NCI-H524 treated with DMSO at 0.1 percent for 48 hours (cell line): ENCODE data around the gene MED26.

Experiments
- DNase-seq: peaks from one replicate; lab custom pipeline; 2025; lab: John Stamatoyannopoulos, UW

Gene MED26

DNA sequence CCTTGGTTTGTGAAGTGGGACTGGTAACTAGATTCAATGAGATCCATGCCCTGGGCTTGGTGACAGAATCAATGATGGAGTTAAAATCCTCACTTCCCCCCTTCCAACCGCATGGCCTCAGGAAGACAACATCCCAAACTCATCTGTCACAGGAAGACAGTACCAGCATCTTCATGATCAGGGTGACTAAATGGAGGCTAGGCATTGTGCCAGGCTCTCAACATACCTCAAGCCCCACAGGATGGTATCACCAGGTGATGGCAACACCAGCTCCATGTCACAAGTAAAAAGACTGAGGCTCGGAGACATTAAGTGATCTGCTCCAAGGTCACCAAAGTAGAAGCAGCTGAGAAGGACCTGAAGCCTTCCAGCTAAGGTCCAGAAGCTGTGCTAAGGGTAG is 14.2 kb downstream of the MED26 start:
- DNase-seq: no peak

DNA sequence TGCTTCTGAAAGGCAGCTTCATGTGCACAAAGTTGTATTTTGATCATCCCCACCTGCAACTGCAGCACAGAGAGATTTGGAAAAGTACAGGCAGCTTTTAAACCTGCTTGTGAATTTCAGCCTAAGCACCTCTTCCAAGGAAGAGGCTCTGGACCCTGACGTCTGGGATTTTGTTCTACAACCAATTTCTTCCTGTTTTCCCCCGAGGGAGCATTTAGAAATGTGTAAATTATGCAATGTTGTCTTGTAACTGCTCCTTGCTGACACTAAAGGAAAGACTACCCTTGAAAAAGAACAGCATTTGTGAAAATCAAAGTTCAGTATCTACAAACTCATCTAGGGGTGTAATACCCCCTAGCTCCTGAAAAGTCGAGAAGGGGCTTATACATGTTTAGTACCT is 15.4 kb downstream of the MED26 start:
- DNase-seq: no peak

DNA sequence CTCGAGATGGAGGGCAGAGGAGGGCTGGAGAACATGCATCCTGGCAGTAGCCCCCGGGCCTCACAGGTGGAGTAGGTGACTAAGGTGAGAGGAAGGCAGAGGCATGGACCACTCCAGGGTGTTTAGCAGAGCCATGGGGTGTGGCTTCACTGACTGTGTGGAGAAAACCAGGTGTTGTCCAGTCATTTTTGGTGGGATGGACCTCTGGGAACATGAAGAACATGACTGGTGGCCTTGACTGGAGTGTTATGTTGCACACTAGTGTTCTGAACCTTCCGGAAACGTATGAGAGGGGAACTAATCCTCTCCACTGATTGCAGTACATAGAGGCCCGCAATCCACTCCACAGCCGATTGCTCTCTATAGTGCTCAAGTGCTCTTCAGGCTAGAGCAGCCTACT is 16.9 kb downstream of the MED26 start:
- no peak for DNase-seq

DNA sequence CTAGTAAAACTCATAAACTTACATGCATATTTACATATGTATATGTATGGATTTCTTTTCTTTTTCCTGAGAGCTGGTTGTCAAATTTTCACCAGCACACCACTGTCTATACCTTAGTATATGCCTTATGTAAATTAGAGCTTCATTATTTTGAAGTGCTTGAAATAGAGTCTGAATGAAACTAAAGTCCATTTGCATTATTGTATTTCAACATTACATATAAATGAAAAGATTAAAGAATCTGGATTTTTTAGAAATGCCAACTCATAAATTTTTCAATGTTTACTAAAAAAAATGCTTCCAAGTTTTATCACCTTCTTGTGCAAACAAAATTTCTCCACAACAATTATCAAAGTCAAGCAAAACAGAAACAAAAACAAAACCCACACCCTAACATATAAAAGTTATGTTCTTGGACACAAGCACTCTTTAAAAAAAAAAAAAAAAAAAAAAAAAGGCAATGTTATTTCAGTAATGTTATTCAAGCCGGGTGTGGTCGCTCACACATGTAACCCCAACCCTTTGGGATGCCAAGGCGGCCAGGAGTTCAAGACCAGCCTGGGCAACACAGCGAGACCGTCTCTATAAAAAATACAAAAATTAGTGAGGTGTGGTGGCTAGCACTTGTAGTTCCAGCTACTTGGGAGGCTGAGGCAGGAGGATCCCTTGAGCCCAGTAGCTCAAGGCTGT is 18.3 kb downstream of the MED26 start:
- no peak for DNase-seq

DNA sequence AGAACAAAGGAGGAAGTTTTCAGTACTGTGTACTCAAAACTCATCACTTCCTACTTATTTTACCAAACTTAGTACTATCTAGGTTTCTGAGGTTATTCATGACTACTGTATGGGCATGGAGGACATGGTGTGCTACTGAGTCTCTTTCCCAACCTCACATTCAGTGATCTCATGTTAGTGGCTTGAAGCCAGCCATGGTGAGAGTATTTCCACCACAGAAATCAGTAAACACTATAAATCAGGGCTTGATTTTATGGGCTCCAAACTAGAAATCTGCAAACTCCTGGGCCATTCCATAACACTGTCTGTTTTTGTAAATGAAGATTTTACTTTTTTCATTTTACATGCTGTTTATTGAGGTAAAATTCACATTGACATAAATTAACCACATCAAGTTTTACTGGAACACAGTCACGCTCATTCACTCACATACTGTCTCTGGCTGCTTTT is 19.7 kb downstream of the MED26 start:
- DNase-seq: no peak

DNA sequence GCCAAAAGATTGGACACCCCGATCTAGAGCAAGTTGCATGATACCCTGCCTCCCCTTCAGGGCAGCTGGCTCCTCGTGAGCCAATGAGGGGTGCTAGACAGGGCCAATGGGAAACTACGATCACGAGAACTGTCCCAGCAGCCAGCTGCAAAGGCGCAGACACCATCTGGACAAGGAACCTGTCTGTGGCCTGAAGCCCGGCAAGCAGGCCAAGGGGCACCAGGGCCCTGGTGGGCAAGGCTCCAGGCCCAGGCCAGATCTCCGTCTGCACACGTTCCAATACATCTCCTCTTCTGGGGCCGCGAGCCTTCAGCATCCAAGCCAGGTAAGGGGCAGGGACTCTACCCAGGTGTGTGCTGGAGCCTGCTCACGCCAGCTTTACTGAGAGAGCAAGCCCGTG is 20.2 kb downstream of the MED26 start:
- DNase-seq: no peak

DNA sequence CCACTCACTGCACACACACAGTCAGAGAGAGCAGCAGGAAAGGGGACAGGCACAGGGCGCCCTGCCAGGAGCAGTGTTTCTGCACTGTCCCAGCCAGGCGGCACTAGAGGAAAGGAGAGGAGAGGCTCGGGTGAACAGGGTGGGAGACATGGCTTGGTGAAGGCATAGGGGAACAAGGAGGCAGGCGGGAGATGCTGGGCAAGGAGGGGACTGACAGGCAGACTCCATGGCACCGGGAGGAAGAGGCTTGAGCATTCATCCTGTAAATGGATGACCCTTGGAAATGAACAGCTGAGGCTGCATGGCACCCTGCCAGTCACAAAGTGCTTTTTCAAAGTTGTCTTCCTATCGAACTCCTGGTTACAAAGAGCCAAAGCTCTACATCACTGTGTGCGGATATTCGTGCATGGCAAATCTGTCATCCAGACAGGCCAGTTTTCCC is 22.4 kb downstream of the MED26 start:
- DNase-seq: no peak

DNA sequence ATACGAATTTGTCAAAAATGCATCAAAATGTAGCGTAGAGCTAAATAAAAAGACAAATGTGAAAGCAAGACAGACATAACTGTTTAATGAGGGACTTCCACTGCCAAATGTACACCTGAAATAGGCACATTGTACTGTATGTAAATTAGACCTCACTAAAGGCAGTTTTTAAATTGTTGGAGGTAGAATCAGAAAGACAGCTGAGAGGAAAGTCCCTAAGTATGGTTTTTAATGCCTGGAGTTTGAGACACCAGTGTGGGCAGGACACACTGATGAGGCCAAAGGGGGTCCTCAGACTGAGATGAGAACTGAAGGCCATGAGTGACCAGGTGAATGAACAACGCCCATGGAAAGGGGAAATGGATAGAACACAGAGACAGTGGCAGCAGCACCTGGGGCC is 22.9 kb downstream of the MED26 start:
- no peak for DNase-seq

DNA sequence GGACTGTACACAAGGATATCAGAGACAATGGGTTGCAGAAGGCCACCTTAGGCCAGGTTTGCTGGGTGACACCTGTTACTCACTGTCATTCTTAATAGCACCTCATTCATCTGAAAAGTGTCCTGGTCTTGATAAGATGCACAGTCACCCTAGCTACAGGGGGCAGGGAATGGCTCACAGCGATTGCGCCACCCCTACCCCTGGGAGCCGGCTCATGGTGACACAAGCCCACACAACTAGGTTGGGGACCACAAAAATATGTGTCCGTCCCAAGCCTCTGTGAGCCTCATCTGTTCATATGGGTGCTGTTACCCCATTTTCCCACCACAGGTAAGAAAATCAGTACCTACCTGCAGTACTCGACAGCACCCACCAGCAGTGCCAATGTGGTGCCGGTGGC is 23.4 kb downstream of the MED26 start:
- DNase-seq: no peak

DNA sequence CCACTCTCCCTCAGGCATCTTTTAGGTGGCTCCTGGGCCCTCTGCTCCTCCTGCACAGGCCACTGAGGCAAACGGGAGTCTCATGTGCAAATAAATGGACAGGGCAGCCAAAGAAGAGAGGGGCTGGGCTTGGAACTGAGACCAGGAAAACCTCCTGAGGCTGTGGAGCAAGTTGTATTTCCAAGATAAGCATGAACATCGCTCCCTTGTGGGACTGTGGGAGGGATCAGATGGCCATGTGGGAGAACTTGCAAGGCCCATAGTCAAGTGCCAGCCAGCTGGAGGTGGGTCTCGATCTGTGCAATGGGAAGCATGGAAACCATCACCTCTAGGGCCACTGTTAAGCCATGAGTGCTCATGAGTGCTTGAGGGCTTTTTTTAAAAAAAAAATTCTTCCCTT is 24.9 kb downstream of the MED26 start:
- no peak for DNase-seq

DNA sequence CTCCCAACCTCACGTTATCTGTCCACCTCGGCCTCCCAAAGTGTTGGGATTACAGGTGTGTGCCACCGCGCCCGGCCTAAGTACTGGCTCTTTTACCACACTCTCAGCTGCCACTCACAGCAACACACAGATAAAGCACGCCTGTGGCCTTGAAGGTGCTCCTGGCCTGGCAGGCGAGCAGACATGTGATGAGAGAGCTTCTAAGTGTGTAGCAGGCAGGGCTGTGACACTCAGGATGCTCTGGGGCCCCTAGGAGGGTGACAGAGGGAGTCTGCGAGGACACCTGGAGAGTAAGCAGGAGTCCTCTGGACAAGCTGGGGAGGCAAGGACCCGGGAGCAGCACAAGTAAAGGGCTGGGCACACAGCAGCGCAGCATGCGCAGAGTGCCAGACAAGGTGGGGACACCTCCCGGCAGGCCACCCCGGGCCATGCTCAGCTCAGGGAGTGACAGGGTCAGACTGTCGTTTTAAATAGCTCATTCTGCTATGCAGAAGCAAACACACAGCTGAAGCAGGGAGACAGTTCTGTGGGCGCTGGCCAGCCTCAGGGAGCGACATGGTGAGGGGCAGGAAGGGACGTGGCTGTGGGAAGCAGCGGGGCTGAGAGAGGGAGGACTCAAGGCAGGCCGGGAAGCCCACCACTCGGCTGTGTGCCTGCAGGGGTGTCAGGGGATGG is 26.5 kb downstream of the MED26 start:
- no peak for DNase-seq

DNA sequence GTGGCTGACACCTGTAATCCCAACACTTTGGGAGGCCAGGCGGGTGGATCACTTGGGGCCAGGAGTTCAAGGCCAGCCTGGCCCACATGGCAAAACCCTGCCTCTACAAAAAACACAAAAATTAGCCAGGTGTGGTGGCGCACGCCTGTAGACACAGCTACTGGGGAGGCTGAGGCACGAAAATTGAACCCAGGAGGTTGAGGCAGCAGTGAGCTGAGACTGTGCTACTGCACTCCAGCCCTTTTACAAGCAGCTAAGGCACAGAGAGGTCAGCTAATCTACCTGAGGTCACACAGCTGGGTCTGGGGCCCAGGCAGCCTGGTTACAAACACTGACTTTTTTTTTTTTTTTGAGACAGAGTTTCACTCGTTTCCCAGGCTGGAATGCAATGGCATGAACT is 27.2 kb downstream of the MED26 start:
- no peak for DNase-seq

DNA sequence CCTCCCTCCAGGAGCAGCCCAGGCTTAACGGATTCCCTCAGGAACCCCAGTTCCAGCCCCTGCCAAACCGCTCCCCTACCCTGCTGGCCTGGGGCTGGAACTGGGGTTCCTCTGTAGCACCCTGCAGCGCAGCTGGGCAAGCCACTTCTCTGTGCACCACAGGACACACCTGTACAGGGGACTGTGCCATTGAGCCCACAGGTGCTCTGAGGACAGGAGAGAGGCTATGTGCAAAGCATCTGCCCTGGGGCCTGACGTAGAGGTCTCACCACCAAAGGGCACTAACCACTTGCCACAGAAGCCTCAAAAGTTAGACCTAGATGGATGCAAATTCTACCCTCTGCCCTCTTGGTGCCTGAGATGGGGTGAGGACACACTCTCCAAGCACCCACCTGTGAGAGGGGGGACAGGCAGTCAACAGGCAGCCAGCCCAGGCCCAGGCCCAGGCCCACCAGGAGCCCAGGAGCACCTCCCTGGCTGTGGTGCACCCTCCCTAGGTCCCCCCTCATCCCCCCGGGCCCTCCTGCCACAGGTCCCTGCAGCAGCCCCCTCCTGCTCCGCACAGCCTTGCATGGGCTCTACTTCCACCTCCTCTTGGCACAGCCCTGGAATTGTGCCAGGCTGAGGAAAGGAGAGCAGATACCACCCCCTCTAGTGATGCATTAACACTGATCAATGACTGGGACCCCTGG is 28.2 kb downstream of the MED26 start:
- DNase-seq: no peak

DNA sequence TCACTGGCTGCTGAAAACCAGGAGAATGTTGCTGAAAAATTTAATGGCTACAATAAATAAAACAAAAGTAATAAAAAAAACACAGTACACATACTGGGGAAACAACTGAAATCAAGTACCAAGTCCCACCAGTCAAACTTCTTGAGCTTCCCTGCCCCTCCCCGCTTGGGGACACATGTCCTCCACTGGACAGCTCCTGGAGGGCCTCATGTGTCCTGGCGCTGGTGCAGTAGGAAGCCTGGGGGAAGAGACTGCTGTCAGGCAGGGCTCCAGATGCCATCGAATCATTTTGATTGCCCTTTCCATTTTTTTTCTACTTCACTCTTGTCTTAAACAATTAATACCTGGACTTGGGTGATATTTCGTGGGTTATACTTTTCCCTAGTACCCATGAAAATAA is 29.2 kb downstream of the MED26 start:
- no peak for DNase-seq

DNA sequence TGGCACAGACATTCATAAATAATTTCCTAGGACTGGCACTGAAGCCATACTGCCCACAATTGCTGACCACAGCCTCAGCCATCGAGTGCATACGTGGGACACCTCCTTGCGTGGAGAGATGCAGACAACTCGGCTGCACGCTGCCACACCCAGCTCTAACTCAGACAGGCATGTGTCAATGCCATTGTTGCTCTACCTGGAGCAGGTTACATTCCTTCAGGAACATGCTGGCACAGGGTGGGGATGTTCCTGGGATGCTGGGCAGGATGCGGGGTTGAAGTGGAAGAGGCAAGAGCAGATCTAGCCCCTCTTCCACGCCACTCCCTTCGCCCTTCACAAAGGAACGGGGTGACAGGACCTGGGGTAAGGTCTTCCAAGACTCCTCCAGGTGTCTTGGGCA is 31.6 kb downstream of the MED26 start:
- no peak for DNase-seq

DNA sequence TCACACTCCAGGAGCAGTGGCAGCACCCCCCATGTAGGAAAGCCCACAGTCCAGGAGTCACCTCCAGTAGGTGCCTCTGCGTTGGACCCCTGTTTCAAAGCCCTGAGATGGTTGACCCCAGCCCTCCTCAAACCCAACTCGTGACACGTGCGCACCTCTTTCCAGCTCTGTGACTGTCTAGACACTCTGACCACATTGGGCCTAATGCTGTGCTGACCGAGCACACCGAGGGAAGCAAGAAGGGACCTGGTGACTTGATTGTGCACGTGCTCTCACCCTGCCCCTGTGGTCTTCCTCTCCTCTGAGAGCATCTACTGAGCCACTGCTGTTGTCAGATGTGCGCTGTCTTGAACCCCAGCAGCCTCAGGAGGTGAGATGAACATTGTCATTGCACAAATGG is 32.9 kb downstream of the MED26 start:
- DNase-seq: no peak

DNA sequence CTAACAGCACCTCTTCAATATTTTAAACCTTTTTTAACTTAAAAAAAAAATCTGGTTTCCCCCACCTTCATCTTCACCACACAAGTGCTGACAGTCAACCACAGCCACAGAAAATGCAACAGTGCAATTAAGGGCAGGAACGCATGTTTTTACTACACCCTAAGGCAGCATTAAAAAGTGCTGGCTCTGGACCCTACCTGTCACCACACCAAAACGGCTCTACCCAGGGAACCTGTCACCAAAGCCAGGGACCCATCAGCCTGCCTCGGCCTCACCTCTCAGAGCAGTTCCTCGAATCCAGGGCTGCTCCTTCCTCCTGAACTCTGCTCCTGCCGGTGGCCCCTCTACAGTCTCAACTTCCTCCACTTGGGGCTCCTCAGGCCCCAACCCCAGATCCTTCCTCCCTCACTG is 33.3 kb downstream of the MED26 start:
- DNase-seq: no peak

DNA sequence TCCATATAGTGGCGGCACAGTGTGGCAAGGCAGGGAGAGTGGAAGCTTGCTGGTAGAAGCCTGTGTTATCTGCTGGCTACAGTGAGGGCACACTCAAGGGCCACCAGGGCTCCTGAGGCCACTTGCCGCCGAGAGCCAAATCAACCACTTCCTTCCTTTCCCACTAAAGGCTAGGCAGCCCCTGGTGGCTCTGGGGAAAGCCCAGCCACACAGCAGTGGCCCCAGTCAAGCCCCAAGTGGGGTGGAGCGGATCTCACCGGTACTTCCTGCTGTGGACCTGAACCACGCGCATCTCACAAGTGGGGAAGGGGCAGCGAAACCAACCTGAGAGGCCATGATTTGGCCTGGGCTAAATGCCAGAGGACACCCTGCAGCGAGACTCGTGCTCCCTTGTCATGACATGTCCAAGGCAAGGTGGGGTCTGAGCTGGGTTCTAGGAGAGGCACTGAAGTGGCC is 33.8 kb downstream of the MED26 start:
- DNase-seq: no peak

DNA sequence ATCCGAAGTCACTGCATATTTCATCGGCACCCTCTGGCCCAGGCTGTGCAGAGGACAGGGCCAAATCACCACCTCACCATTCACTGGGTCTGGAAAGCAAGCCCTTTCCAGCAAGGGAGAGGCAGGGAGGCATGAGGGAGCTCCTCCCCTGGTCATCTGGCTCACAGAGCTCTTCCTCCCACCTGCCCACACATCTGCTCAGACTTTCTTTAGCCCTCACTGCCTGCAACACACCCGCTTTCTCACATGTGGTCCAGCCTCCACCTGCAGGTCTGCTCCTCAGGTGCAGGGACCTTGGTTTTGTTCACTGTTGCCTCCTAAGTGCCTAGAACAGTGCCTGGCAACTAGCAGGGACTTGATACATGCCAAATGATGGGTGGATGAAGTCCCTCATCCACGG is 34.8 kb downstream of the MED26 start:
- DNase-seq: no peak

DNA sequence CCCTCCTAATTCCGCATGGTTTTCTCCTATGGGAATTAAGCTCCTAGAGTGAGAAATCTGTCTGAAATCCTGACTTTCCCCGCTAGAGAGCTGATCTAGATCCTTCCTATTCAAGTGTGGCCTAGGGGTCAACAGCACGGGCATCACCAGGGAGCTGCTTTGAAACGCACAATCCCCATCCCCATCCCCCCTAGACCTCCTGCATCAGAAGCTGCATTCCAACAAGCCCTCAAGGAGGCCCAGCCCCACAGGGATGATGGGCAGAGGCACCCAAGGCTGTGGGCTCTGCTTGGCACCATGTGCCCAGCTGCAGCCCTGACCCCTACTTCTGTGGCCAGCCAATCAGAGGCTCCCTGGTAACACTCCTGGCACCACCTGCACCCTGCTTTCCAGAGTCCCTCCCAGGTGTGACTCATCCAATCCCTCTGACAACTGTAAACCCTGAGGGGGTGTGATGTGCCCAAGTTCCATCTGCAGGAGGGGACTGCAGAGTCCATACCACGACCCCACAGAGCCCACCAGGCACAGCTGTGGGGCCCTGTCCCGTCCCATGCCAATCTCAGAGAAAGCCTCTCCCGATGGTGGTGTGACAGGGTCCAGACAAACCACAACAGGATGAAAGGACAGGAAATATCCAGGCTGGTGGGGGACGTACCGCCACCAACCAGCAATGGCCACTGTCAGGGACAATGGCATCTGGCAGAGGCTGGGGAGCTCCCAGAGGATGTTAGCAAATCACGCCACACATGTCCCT is 36.0 kb downstream of the MED26 start:
- no peak for DNase-seq

DNA sequence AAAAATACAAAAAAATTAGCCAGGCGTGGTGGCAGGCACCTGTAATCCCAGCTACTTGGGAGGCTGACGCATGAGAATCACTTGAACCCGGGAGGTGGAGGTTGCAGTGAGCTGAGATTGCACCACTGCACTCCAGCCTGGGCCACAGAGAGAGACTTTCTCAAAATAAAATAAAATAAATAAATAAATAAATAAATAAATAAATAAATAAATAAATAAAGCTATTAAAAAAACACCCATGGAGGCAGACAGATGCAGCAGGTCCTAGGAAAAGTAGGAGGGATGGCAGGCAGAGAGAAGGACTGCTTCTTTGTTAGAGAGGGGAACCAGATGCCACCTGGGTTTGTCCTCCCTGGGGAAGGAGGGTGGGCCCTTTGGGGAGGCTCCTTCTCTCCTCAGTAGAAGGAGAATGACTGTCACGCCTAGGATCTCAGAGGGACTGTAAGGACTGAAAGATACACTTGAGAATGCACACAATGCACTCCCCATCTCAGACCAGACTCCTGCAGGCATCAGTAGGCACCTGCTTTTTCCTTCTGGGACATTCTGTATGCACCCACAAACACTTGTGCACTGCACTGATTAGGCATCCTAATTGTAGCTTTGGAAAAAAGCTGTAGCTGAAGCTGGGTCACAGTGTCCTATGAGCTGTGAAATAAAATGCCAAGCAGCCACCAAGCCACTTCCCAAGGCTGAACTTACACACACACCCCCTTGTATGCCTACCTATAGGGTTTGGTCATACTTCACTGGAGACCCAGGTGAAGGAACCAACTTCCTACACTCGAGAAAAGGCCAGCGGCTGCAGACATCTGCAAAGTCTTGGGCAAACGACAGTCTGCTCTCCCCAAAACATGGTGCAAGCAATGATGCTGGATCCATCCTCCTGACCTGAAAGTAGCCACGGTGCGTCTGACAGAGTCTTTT is 36.9 kb downstream of the MED26 start:
- DNase-seq: no peak
